ENCODE data around the gene WDR82.
A peak's percentile ranks its signal among the peaks of the same experiment; 100 is the strongest.
"Not testable (repeated sequence)": the region's sequence is repeated elsewhere in the genome, so short reads cannot be mapped to it uniquely, and the experiment has no call there.

WDR82 gene

DNA sequence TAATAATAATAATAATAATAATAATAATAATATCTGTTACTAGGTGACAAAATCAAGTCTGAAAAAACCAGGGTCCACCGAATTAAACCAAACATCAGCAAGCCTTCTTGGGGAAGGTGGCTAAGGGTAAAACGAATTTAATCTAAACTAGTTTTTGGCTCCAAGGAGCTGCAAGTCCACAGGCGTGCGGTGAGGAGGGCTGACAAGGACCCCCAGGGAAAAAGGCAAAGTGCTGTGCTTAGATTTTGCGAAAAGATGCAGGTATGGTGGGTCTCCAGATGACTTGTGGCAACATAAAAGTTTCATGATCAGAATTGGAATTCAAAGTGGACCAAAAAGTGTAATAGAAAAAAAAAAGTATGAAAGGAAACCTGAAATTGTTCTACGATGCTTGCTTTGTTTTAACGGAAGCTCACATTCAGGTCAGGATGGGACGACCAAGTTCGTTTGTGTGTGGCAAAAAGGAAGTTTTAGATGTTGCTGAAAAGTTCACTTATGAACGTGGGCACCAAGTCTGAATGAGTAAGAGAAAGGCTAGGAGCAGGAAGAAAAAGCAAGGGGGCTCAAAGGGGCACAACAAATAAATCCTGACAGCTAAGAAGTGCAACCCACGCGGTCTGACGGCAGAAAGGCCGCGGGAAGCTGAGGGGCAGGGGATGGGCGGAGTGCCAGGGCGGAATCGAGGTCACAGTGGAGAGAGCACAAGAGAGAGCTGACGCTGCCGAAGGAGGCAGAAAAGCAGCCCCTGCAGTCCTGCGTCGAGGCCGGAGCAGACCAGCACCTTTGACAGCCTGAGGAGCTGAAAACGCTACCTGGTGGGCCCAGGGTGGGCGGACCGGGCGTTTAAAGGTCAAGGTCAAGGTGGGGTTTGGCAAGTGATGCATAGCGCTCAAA, 1.1 kb downstream of the WDR82 start:
- no peak for DNase-seq (ENCODE audit: low read depth)
- peak overlapping the region; percentile 90 for H3K4me3 ChIP-seq (ENCODE audit: low read length)
- TF ChIP-seq, protein P1, sequence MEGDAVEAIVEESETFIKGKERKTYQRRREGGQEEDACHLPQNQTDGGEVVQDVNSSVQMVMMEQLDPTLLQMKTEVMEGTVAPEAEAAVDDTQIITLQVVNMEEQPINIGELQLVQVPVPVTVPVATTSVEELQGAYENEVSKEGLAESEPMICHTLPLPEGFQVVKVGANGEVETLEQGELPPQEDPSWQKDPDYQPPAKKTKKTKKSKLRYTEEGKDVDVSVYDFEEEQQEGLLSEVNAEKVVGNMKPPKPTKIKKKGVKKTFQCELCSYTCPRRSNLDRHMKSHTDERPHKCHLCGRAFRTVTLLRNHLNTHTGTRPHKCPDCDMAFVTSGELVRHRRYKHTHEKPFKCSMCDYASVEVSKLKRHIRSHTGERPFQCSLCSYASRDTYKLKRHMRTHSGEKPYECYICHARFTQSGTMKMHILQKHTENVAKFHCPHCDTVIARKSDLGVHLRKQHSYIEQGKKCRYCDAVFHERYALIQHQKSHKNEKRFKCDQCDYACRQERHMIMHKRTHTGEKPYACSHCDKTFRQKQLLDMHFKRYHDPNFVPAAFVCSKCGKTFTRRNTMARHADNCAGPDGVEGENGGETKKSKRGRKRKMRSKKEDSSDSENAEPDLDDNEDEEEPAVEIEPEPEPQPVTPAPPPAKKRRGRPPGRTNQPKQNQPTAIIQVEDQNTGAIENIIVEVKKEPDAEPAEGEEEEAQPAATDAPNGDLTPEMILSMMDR (conservative IDR thresholded peaks at IDR 0.05; ENCODE audit: low read depth, low read length): no peak

DNA sequence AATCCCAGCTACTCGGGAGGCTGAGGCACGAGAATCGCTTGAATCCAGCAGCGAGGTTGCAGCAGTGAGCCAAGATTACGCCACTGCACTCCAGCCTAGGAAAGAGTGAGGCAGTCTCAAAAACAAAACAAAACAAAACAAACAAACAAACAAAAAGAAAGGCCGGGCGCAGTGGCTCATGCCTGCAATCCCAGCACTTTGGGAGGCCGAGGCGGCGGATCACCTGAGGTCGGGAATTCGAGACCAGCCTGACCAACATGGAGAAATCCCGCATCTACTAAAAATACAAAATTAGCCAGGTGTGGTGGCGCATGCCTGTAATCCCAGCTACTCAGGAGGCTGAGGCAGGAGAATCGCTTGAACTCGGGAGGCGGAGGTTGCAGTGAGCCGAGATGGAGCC, 3.7 kb downstream of the WDR82 start:
- not testable (repeated sequence) for H3K4me3 ChIP-seq (ENCODE audit: low read length)

DNA sequence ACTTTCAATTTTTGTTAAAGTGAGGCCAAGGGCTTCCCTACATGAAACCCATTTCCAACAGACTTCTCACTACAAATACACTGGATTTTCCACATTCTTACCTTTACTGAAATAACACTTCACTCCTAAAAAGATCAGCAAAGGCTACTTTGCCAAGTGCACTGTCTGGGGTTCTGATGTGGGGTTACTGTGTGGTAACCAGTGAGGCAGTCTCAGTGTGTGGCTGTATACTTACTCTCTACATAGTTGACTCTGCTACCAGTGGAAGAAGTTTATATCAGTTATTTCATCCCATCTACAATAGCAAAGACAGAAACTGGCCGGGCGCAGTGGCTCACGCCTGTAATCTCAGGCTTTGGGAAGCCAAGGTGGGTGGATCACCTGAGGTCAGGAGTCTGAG, 5.6 kb downstream of the WDR82 start:
- no peak for DNase-seq (ENCODE audit: low read depth)
- TF ChIP-seq, protein P1 (conservative IDR thresholded peaks at IDR 0.05; ENCODE audit: low read depth, low read length): no peak
- H3K4me3 ChIP-seq (ENCODE audit: low read length): no peak overlapping the region

More for the DNA sequence above, 3.7 kb downstream of the WDR82 start:
- not testable (repeated sequence) for DNase-seq (ENCODE audit: low read depth)

DNA sequence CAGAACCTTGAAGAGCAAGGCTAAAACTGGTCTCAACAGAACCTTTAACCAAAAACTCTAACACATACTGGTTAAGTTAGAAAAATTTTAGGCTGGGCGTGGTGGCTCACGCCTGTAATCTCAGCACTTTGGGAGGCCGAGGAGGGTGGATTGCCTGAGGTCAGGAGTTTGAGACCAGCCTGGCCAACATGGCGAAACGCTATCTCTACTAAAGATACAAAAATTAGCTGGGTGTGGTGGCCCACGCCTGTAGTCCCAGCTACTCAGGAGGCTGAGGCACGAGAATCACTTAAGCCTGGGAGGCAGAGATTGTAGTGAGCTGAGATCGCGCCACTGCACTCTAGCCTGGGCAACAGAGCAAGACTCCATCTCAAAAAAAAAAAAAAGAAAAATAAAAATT, 6.3 kb downstream of the WDR82 start:
- DNase-seq (ENCODE audit: low read depth); H3K4me3 ChIP-seq (ENCODE audit: low read length): not testable (repeated sequence)

DNA sequence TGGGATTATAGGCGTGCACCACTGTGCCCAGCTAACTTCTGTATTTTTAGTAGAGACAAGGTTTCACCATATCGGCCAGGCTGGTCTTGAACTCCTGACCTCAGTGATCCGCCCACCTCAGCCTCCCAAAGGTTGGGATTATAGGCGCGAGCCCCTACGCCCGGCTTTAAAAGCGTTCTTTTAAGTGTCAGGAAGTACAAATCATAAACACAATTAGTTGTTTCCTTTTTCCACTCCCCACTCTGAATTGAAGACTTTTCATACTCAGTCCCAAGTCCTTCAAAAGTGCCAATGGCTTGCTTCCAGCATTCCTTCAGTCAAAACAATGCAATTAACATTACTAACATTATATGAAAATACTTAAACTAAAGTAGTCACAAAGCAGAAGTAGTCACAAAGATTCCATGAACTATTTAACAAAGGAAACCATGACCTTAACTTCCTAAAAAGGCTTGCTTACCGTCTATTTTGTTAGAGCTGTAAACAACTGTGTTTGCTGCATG, 8.1 kb downstream of the WDR82 start:
- no peak overlapping the region for H3K4me3 ChIP-seq (ENCODE audit: low read length)
- DNase-seq (ENCODE audit: low read depth): no peak
- TF ChIP-seq, protein P1 (conservative IDR thresholded peaks at IDR 0.05; ENCODE audit: low read depth, low read length): no peak

DNA sequence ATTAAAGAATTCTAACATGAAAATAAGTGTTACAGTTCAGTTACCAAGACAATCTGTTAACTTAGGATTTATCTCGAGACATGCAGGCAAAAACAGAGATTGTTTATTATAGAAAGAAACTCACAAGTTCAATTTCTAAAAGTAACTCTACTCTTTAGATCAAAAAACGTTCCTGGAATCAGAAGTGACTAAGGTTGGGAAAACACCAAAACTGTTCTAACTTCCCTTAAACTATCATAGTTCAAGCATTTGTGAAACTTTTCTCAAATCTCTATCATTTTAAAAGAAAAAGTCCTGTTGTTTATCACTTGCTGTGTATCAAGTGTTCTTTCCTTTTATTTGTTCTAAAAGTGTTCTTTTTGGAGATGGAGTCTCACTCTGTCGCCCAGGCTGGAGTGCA, 8.7 kb downstream of the WDR82 start:
- no peak for DNase-seq (ENCODE audit: low read depth)
- TF ChIP-seq, protein P1 (conservative IDR thresholded peaks at IDR 0.05; ENCODE audit: low read depth, low read length): no peak
- no peak overlapping the region for H3K4me3 ChIP-seq (ENCODE audit: low read length)

DNA sequence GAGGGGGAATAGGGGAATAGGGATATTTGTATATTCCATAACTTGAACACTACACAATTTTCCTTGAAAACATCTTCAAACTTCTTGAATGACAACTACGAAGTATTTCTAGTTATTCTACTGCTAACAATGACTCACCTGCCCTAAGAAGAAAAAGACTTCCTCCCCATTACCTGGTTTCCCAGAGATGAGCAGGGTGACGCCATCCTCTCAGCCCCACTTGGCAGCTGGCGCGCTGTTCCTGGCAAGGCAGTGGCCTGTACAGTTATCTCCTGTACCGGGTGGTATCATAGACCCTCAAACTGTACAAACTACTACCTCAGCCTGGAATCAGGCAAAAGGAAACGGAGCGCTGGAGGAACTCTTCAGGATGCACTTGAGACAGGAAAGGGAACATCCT, 10.4 kb downstream of the WDR82 start:
- no peak overlapping the region for H3K4me3 ChIP-seq (ENCODE audit: low read length)
- DNase-seq (ENCODE audit: low read depth): no peak
- TF ChIP-seq, protein P1 (conservative IDR thresholded peaks at IDR 0.05; ENCODE audit: low read depth, low read length): no peak

DNA sequence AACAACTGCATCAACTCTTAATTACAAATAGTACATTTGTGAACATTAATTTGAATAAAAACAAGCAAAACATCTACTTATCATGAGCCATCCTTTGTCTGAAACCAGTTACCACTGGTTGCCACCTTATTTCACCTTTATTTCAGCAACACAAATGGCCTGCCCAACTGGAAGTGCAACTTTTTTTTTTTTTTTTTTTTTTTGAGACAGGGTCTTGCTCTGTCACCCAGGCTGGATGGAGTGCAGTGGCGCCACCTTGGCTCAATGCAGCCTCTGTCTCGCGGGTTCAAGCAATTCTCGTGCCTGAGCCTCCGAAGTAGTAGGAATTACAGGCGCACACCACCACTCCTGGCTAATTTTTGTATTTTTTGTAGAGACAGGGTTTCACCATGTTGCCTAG, 13.1 kb downstream of the WDR82 start:
- DNase-seq (ENCODE audit: low read depth): no peak
- TF ChIP-seq, protein P1 (conservative IDR thresholded peaks at IDR 0.05; ENCODE audit: low read depth, low read length): no peak
- H3K4me3 ChIP-seq (ENCODE audit: low read length): no peak overlapping the region

All from retinal pigment epithelial cell (primary cell).